HepG2 (cell line): ENCODE data around the gene AVPR2. TPM values are rescaled to one million over a fixed set of nuclear protein-coding genes. Genes with fewer than 3 reads are reported as not detected.

Experiments used
- ARID4A ChIP-seq: sonication (generic); formaldehyde crosslinking; IDR thresholded peaks from 2 replicates; pipeline ENCODE4 v1.5.0; 2020; ENCODE audit warnings: mild to moderate bottlenecking, missing genetic modification reagents, borderline replicate concordance
- MAX ChIP-seq: IDR thresholded peaks from 2 replicates; pipeline ENCODE4 v1.6.1; 2012; ENCODE audit warnings: inconsistent platforms
- SALL1 ChIP-seq: sonication (generic); formaldehyde crosslinking; IDR thresholded peaks from 2 replicates; pipeline ENCODE4 v1.8.0; 2022; ENCODE audit warnings: mild to moderate bottlenecking, missing genetic modification reagents
- STAT5B ChIP-seq: sonication (generic); formaldehyde crosslinking; IDR thresholded peaks from 2 replicates; pipeline ENCODE4 v1.4.0; 2020; ENCODE audit warnings: missing genetic modification reagents
- TEAD3 ChIP-seq: optimal IDR thresholded peaks from 2 replicates; pipeline ENCODE3; 2016; ENCODE audit warnings: borderline replicate concordance
- ZBTB46 ChIP-seq: sonication (generic); formaldehyde crosslinking; IDR thresholded peaks from 2 replicates; pipeline ENCODE4 v1.4.0; 2020; ENCODE audit warnings: mild to moderate bottlenecking, missing genetic modification reagents, borderline replicate concordance
- polyA plus RNA-seq, 8 experiments: library from polyadenylated mRNA; depleted of rRNA in 3 of 8; stranded (reverse) in 7 of 8; unstranded in 1 of 8; fragments of >200 nt; fragmentation: Illumina TruSeq in 4 of 8; extraction: Trizol in 4 of 8; gene quantifications; 2 replicates each; pipeline versions ENCODE4 v1.2.1 to v1.2.3, GENCODE V29; 2011 to 2016; ENCODE audit warnings: low read depth in 4 of 8, missing spikeins in 1 of 8, mixed read lengths in 1 of 8; ENCODE audit not compliant: insufficient read depth in 1 of 8
- total RNA-seq, 5 experiments: library from RNA; depleted of rRNA; stranded (reverse); fragments of >200 nt; fragmentation: Illumina TruSeq; extraction: Trizol; gene quantifications; 2 replicates each; pipeline ENCODE4 v1.2.3, GENCODE V29; 2016; ENCODE audit warnings: low read depth in 1 of 5
- TF ChIP-seq, protein P1 (sequence below), 2 experiments: sonication (generic) in 1 of 2; formaldehyde crosslinking in 1 of 2; IDR thresholded peaks; 2 replicates each; pipeline versions ENCODE4 v1.6.1 to v1.9.0; 2014 to 2022; ENCODE audit warnings: antibody characterized with exemption in 1 of 2, borderline replicate concordance in 1 of 2, inconsistent platforms in 1 of 2, low read depth in 1 of 2, missing genetic modification reagents in 1 of 2

The AVPR2 gene
- total and polyA plus RNA-seq, 2 of the 13 experiments (the other 11 are each of a cell fraction or from before 2014, with no cell fraction given), result not detected

- peak; percentile 49; the same call in 1 of the 2 replicates for TF ChIP-seq MAX
- TF ChIP-seq, protein P1, sequence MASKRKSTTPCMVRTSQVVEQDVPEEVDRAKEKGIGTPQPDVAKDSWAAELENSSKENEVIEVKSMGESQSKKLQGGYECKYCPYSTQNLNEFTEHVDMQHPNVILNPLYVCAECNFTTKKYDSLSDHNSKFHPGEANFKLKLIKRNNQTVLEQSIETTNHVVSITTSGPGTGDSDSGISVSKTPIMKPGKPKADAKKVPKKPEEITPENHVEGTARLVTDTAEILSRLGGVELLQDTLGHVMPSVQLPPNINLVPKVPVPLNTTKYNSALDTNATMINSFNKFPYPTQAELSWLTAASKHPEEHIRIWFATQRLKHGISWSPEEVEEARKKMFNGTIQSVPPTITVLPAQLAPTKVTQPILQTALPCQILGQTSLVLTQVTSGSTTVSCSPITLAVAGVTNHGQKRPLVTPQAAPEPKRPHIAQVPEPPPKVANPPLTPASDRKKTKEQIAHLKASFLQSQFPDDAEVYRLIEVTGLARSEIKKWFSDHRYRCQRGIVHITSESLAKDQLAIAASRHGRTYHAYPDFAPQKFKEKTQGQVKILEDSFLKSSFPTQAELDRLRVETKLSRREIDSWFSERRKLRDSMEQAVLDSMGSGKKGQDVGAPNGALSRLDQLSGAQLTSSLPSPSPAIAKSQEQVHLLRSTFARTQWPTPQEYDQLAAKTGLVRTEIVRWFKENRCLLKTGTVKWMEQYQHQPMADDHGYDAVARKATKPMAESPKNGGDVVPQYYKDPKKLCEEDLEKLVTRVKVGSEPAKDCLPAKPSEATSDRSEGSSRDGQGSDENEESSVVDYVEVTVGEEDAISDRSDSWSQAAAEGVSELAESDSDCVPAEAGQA (IDR thresholded peaks at IDR 0.05; ENCODE audit: low read depth), result no peak
- TF ChIP-seq, protein P1 (CRISPR knock-in tag; IDR thresholded peaks at IDR 0.05; ENCODE audit: borderline replicate concordance), result no peak
- peak; percentile 35 for TF ChIP-seq TEAD3 (CRISPR knock-in tag)
- TF ChIP-seq STAT5B (CRISPR knock-in tag), result no peak
- TF ChIP-seq ARID4A (CRISPR knock-in tag), result 0 out of 2 replicates have a peak, but pooled peaks have one; percentile 1
- no peak for TF ChIP-seq ZBTB46 (CRISPR knock-in tag)
- TF ChIP-seq SALL1, result 0 out of 2 replicates have a peak, but pooled peaks have one; percentile 10
- TF ChIP-seq, all 625 proteins: peak for 11
Measured at GRCh38 chrX:153945956-153946943, 41.8 kb downstream of the AVPR2 start (continued).
